ENCODE measurements around the gene GNG12.

The GNG12 gene

DNA sequence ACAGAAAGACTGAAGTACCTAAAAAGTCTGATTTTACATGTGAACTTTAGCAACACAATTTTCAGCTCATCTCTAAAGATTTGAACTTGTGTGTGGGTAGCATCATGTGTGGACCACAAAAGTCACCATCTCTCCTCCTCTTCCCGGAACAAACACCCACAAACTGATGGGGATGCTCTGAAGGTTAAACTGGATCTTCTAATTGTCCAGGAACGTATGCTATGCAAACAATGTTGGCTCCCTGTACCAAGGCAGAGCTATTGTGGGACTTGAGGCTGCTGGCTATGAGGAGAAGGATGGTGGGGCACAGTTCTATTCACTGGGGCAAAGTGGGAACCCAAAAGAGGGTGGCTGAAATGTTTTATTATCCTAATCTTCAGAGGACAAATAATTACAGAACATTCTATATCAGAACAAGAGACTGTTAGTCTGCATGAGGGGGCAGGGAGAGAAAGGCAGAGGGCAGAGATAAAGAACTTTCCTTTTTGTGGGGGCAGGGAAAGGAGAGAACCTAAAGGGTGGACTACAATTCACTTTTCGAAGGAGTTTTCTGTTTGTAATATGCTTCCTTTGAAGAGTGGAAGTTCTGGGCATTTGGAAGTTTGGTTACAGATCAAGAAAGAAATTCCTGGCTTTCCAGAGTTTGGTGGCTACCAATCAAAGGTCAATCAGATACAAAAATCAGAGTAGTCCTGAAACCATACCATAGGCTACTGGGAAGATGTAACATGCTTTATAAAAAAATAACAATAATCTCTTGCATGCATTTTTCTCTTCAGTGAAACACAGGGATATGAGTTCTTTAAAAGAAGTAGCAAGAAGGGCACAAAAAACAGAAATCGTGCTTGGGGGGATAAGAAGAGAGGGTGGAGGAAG lies 85.4 kb downstream of the GNG12 start:
- TF ChIP-seq CTCF (IDR thresholded peaks at IDR 0.05; ENCODE audit: low read depth, low read length, missing control alignments): no peak
- H3K4me3 ChIP-seq (ENCODE audit: low read depth, low read length): no peak overlapping the region
- no peak for DNase-seq (ENCODE audit: low read depth)

GRCh38 chr1:67745875-67746698 lies 87.2 kb downstream of the GNG12 start:
- no peak for DNase-seq (ENCODE audit: low read depth)
- TF ChIP-seq CTCF (IDR thresholded peaks at IDR 0.05; ENCODE audit: low read depth, low read length, missing control alignments): no peak
- no peak overlapping the region for H3K4me3 ChIP-seq (ENCODE audit: low read depth, low read length)

- no peak for TF ChIP-seq CTCF (IDR thresholded peaks at IDR 0.05; ENCODE audit: low read depth, low read length, missing control alignments)
- H3K4me3 ChIP-seq (ENCODE audit: low read depth, low read length): no peak overlapping the region
- DNase-seq (ENCODE audit: low read depth): no peak
Measured at GRCh38 chr1:67743072-67743725, 90.1 kb downstream of the GNG12 start.

DNA sequence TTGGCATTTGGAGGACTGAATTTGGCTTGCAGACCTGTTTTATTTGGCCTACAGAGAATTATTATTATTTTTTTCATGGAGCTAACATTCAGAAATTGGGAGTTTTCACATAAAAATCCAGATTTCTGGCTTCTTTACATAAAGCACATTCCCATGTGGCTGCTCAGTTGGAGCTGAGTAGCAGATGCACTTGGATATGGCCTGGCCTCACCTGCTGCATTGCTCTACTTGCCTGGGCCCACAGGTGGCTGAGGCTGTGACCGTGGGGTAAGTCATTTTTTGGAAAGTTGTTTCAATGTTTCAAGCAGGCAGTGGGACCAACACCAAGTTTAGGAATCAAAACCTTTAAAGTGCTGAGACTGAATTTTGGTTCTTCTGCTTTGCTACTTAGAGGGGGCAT lies 91.5 kb downstream of the GNG12 start:
- no peak overlapping the region for H3K4me3 ChIP-seq (ENCODE audit: low read depth, low read length)
- TF ChIP-seq CTCF (IDR thresholded peaks at IDR 0.05; ENCODE audit: low read depth, low read length, missing control alignments): no peak
- no peak for DNase-seq (ENCODE audit: low read depth)

DNA sequence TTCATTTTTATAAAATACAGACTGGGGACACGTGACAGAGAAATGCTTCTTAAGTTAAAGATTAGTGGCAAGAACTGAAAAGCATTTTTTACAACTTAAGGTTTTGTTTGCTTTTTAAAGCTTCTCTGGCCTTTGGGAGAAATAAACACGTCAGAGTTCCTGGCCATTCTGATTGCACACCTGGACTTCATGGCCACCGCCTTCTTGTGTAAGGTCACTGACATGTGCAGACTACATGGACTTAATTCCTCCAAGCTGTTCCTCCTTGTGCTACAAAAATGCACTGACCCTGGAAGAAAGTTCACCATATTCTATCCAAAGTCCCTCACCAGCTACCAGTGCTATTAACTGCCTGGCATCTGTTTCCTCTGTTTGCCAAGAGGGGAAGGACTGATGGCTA lies 92.1 kb downstream of the GNG12 start:
- no peak for TF ChIP-seq CTCF (IDR thresholded peaks at IDR 0.05; ENCODE audit: low read depth, low read length, missing control alignments)
- no peak overlapping the region for H3K4me3 ChIP-seq (ENCODE audit: low read depth, low read length)
- DNase-seq (ENCODE audit: low read depth): no peak

GRCh38 chr1:67740543-67740942 lies 92.7 kb downstream of the GNG12 start:
- H3K4me3 ChIP-seq (ENCODE audit: low read depth, low read length): no peak overlapping the region
- TF ChIP-seq CTCF (IDR thresholded peaks at IDR 0.05; ENCODE audit: low read depth, low read length, missing control alignments): no peak
- DNase-seq (ENCODE audit: low read depth): no peak

Data from GM12864 (cell line).